Activated T-cell treated with anti-CD3 and anti-CD28 coated beads, Interleukin-2, amount 50 U/mL, for 24 hours (primary cell): ENCODE results near the gene SIPA1L2.
"Not testable (repeated sequence)": the region's sequence is repeated elsewhere in the genome, so short reads cannot be mapped to it uniquely, and the experiment has no call there.

Experiments
- DNase-seq: peaks from one replicate; pipeline ENCODE4 v3.0.0-alpha.2; 2020
- H3K27ac Mint-ChIP-seq: 2 replicates; pipeline ENCODE4 v1.8.0; 2020; ENCODE audit warnings: mild to moderate bottlenecking, mixed read lengths
- H3K27me3 Mint-ChIP-seq: 2 replicates; pipeline ENCODE4 v1.8.0; 2020; ENCODE audit warnings: mixed read lengths
- H3K36me3 Mint-ChIP-seq: 2 replicates; pipeline ENCODE4 v1.8.0; 2020; ENCODE audit warnings: low read depth, mixed read lengths
- H3K4me1 Mint-ChIP-seq: 2 replicates; pipeline ENCODE4 v1.8.0; 2020; ENCODE audit warnings: low read depth, mixed read lengths
- H3K4me3 Mint-ChIP-seq: 2 replicates; pipeline ENCODE4 v1.8.0; 2020; ENCODE audit warnings: mild to moderate bottlenecking, moderate library complexity, mixed read lengths
- H3K9me3 Mint-ChIP-seq: 2 replicates; pipeline ENCODE4 v1.8.0; 2020; ENCODE audit warnings: mixed read lengths

SIPA1L2 gene

DNA sequence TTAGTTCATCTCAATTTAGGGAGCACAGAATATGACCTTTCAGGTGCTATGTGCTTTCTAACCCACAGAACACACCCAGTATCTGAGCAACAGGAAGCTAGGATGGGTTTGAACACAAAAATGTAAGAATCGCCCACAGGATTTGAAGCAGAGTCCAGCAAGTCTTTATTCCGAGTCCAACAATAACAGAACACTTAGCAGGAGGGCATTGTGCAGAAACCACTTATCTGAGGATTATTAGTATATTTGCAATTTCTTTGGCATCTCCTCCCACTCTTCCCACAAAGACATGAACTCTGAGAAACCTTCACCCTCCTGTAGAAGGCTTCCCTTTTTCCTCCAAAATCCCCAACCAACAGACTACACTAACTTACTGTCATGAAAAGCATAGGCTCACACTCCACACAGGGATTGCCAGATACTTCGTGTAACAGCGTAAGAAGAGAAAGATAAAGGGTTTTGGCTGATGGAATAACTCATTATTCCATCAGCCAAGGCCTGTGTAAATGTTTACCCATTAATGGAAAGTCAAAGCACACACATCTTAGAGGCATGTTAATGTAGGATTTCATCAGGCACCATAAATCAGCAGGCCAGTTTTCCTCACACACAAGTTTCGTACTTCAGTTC, 16.1 kb downstream of the SIPA1L2 start:
- Mint-ChIP-seq H3K9me3 (no peaks in the 10 kb centered on the region), H3K36me3 (no peaks in the 10 kb centered on the region), H3K27me3 (peaks cover under 1% of the 10 kb centered on the region), H3K4me1 (peaks cover 6% of the 10 kb centered on the region), H3K4me3 (no peak overlapping the region), H3K27ac (no peak overlapping the region)
- DNase-seq = no peak

DNA sequence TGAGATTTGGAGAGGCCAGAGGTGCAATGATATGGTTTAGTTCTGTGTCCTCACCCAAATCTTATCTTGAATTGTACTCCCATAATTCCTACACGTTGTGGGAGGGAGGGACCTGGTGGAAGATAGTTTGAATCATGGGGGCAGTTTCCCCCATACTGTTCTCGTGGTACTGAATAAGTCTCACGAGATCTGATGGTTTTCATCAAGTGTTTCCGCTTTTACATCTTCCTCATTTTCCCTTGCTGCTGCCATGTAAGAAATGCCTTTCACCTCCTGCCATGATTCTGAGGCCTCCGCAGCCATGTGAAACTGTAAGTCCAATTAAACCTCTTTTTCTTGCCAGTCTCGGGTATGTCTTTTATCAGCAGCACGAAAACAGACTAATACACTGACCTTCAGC, 17.1 kb downstream of the SIPA1L2 start:
- not testable (repeated sequence) for H3K27ac Mint-ChIP-seq, H3K27me3 Mint-ChIP-seq, H3K4me3 Mint-ChIP-seq, H3K9me3 Mint-ChIP-seq, H3K36me3 Mint-ChIP-seq, H3K4me1 Mint-ChIP-seq, DNase-seq

- H3K4me3 Mint-ChIP-seq = no peak overlapping the region
- H3K4me1 Mint-ChIP-seq = peaks cover 6% of the 10 kb centered on the region
- H3K9me3 Mint-ChIP-seq = no peaks in the 10 kb centered on the region
- no peaks in the 10 kb centered on the region for H3K27me3 Mint-ChIP-seq
- H3K36me3 Mint-ChIP-seq = no peaks in the 10 kb centered on the region
- no peak overlapping the region for H3K27ac Mint-ChIP-seq
- DNase-seq = no peak
These were observed 18.1 kb downstream of the SIPA1L2 start for GRCh38 chr1:232611834-232612233.

DNA sequence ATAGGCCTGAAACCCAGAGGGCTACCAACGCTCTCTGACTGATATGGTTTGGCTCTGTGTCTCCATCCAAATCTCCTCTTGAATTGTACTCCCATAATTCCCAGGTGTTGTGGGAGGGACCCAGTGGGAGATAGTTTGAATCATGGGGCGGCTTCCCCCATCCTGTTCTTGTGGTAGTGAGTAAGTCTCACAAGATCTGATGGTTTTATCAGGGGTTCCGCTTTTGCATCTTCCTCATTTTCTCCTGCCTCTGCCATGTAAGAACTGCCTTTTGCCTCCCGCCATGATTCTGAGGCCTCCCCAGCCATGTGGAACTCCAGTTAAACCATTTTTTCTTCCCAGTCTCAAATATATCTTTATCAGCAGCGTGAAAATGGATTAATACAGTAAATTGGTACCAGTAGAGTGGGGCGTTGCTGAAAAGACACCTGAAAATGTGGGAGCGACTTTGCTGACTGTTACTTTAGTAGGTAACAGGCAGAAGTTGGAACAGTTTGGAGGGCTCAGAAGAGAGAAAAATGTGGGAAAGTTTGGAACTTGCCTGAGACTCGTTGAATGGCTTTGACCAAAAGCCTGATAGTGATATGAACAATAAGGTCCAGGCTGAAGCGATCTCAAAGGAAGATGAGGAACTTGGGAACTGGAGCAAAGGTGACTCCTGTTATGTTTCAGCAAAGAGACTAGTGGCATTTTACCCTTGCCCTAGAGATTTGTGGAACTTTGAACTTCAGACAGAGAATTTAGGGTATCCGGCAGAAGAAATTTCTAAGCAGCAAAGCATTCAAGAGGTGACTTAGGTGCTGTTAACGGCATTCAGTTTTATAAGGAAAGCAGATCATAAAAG, 18.8 kb downstream of the SIPA1L2 start:
- H3K4me3 Mint-ChIP-seq, H3K27ac Mint-ChIP-seq, H3K9me3 Mint-ChIP-seq, DNase-seq, H3K4me1 Mint-ChIP-seq, H3K27me3 Mint-ChIP-seq, H3K36me3 Mint-ChIP-seq: not testable (repeated sequence)

DNA sequence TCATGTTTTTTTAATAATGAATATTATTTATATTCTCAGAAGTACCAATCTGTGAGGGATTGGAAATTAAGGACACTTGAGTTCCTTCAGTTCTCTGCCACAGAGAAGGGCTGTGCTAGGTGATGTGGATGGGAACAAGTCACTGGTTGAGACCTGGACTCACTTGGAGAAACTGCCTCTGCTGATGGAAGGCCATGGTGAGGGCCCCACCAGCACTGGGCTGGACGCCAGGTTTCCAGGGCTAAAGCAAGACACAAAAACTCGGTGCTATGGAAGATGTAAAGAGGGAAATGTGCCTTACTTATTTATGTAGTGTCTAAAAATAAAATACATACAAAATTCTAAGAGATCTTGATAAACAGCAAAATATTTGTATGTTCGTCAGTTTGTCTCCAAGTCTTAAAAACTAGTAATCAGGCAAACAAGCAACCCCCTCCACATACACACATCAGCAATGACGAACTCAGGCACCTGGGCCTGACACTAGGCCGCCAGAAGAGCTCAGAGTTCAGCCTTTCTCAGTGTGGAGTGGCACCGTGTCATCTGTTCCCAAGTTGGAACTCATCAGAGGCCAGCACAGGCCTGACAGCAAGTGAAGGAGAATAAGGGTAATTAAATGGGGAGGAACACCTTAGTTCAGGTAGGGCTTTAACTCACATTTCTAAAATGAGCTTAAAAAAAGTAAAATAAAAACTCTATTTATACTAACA, 19.6 kb downstream of the SIPA1L2 start:
- Mint-ChIP-seq H3K4me1 (peaks cover 6% of the 10 kb centered on the region), H3K9me3 (no peaks in the 10 kb centered on the region), H3K36me3 (no peaks in the 10 kb centered on the region), H3K27me3 (no peaks in the 10 kb centered on the region), H3K4me3 (no peak overlapping the region), H3K27ac (no peak overlapping the region)
- no peak for DNase-seq

DNA sequence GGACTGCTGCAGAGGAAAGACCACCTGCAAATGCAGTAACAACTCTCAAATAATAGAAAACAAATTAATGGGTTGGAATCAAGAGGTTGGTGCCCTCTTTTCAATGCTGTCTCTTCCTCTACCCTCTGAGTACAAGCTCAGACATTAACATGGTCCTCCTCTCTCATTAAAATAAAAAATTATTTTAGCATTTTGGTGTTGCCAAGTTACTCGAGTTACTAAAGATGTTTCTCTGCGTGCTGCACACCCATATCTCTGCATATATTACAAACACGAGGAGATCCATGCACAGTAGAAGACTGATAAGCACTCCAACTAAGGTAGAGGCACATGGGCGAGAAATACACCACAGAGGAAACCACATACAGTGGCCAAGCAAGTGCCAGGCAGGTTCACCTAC, 21.5 kb downstream of the SIPA1L2 start:
- H3K27me3 Mint-ChIP-seq = no peaks in the 10 kb centered on the region
- H3K27ac Mint-ChIP-seq = no peak overlapping the region
- H3K9me3 Mint-ChIP-seq = no peaks in the 10 kb centered on the region
- H3K4me3 Mint-ChIP-seq = no peak overlapping the region
- H3K4me1 Mint-ChIP-seq = no peaks in the 10 kb centered on the region
- DNase-seq = no peak
- no peaks in the 10 kb centered on the region for H3K36me3 Mint-ChIP-seq

DNA sequence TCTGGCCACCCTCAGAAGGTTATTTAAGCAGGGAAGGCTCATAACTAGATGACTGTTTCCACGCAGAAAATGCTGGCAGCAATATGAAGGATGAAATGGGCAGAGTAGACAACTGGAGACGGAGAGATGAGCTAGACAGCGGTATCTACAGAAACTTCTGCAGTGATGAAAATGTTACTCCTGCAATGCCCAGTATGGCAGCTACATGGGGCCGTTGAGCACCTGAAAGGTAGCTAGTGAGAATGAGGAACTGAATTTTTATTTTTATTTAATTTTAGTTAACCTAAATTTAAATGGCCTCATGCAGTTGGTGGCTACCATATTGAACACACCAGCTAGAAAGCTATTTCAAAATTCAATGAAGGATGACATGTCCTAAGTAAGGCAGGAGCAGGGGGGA, 27.3 kb downstream of the SIPA1L2 start:
- no peak overlapping the region for H3K4me3 Mint-ChIP-seq
- no peak for DNase-seq
- H3K4me1 Mint-ChIP-seq = peaks cover 16% of the 10 kb centered on the region
- H3K9me3 Mint-ChIP-seq = no peaks in the 10 kb centered on the region
- no peaks in the 10 kb centered on the region for H3K36me3 Mint-ChIP-seq
- H3K27me3 Mint-ChIP-seq = no peaks in the 10 kb centered on the region
- H3K27ac Mint-ChIP-seq = no peak overlapping the region

- Mint-ChIP-seq H3K27me3 (no peaks in the 10 kb centered on the region), H3K9me3 (no peaks in the 10 kb centered on the region), H3K4me1 (peaks cover 24% of the 10 kb centered on the region), H3K36me3 (no peaks in the 10 kb centered on the region), H3K4me3 (no peak overlapping the region), H3K27ac (no peak overlapping the region)
- no peak for DNase-seq
These were observed 29.3 kb downstream of the SIPA1L2 start for GRCh38 chr1:232600424-232601258.

DNA sequence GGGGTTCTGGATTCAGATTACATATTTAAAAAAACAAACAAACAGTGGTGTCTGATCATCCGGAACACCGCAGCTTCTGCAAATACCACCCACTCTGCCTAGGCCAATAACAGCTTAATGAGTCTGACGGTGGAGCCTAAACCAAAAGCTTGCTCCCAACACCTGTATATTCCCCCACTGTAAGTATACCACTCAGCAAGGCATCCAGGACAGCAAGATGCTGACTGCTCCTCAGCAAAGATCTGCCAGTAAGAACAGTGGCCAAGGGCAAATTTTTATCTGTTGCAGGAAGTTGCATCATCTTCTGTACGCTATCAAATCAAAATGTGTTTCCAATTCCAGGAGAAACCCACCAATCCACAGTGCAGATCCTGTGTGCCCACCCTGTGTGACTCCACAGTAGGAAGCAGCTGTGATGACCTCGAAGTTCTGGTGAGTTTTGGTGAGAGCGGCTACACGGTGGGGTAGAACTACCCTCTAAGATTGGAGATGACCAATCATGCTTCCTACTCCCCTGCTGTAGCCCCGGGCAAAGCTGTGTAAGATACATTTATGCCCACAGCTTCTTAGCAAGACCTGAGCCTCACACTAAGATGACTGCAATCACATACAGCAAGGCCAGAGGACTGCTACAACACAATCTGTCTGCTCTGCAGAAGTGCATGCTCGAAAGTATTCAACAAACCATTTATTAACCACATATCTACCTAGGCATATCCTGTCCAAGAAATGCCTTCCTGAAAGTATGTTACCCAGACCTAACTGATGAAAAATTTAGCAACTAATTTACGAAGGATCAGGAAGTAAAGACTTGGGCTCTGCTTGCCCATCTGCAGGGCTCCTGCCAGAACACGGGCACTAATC, 30.5 kb downstream of the SIPA1L2 start:
- Mint-ChIP-seq H3K27ac (peak overlapping the region; percentile 11), H3K9me3 (no peaks in the 10 kb centered on the region), H3K4me3 (no peak overlapping the region), H3K27me3 (no peaks in the 10 kb centered on the region), H3K4me1 (peaks cover 24% of the 10 kb centered on the region), H3K36me3 (no peaks in the 10 kb centered on the region)
- DNase-seq = no peak

- peaks cover 24% of the 10 kb centered on the region for H3K4me1 Mint-ChIP-seq
- H3K36me3 Mint-ChIP-seq = no peaks in the 10 kb centered on the region
- no peak overlapping the region for H3K27ac Mint-ChIP-seq
- H3K27me3 Mint-ChIP-seq = no peaks in the 10 kb centered on the region
- H3K4me3 Mint-ChIP-seq = no peak overlapping the region
- no peak for DNase-seq
- no peaks in the 10 kb centered on the region for H3K9me3 Mint-ChIP-seq
These were observed 31.1 kb downstream of the SIPA1L2 start for GRCh38 chr1:232598837-232599177.

DNA sequence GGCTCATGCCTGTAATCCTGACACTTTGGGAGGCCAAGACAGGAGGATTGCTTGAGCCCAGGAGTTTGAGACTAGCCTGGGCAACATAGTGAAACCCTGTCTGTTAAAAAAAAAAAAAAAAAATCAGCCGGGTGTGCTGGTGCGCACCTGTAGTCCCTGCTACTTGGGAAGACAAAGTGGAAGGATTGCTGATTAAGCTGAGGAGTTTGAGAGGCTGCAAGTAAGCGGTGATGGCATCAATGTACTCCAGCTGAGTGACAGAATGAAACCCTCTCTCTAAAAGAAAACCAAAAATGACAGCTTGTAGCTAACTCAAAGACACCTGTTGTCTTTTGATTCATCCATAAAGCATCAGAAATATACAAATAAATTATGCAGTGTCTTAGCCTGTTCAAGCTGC, 31.8 kb downstream of the SIPA1L2 start:
- H3K27ac Mint-ChIP-seq = no peak overlapping the region
- H3K27me3 Mint-ChIP-seq = no peaks in the 10 kb centered on the region
- H3K9me3 Mint-ChIP-seq = no peaks in the 10 kb centered on the region
- H3K4me3 Mint-ChIP-seq = no peak overlapping the region
- no peaks in the 10 kb centered on the region for H3K36me3 Mint-ChIP-seq
- H3K4me1 Mint-ChIP-seq = peaks cover 24% of the 10 kb centered on the region
- no peak for DNase-seq

DNA sequence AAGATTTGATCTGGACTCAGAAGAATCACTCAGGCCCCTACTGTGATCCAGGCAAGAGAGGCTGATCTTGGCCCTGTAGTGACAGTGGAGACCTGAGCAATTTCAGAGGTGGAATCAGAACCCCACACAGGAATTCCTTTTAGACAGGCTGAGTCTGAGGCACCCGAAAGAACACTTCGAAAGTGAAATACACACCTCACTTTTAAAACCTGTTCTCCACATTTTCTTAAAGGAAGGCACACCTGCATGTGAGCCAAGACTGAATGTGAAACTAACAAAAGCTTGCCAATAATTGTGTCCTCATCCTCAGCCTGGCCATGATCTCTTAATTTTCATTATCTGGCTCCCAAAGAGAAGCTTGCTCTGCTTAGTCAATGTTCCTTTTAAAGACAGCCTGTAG, 32.2 kb downstream of the SIPA1L2 start:
- Mint-ChIP-seq H3K27me3 (no peaks in the 10 kb centered on the region), H3K36me3 (no peaks in the 10 kb centered on the region), H3K9me3 (no peaks in the 10 kb centered on the region), H3K4me3 (no peak overlapping the region), H3K27ac (no peak overlapping the region), H3K4me1 (peaks cover 24% of the 10 kb centered on the region)
- DNase-seq = no peak

GRCh38 chr1:232596666-232597303, 33.1 kb downstream of the SIPA1L2 start:
- Mint-ChIP-seq H3K4me1 (peaks cover 24% of the 10 kb centered on the region), H3K36me3 (no peaks in the 10 kb centered on the region), H3K4me3 (no peak overlapping the region), H3K27ac (peak overlapping the region; percentile 40), H3K9me3 (no peaks in the 10 kb centered on the region), H3K27me3 (no peaks in the 10 kb centered on the region)
- no peak for DNase-seq
